EL (cell line): Measurements from ENCODE around the gene SLC6A7.
A peak's percentile ranks its signal among the peaks of the same experiment; 100 is the strongest.

Experiments used
- DNase-seq: peaks from one replicate; pipeline ENCODE4 v3.0.0-alpha.2; 2016

Gene SLC6A7

GRCh38 chr5:150175076-150175475 is 14.8 kb upstream of the SLC6A7 start:
- no peak for DNase-seq

- peak; percentile 59 for DNase-seq
These were observed 14.3 kb upstream of the SLC6A7 start for GRCh38 chr5:150175536-150175935.

GRCh38 chr5:150176745-150177477 is 13.0 kb upstream of the SLC6A7 start:
- DNase-seq, result no peak

GRCh38 chr5:150177721-150178120 is 12.1 kb upstream of the SLC6A7 start:
- no peak for DNase-seq

- DNase-seq, result no peak
These were observed 11.6 kb upstream of the SLC6A7 start for GRCh38 chr5:150178262-150178661.

- no peak for DNase-seq
These were observed 10.7 kb upstream of the SLC6A7 start for GRCh38 chr5:150179019-150179620.

GRCh38 chr5:150180241-150181026 is 9.4 kb upstream of the SLC6A7 start:
- no peak for DNase-seq

GRCh38 chr5:150181027-150181426 is 8.8 kb upstream of the SLC6A7 start:
- DNase-seq, result peak; percentile 63

GRCh38 chr5:150181766-150182545 is 7.9 kb upstream of the SLC6A7 start:
- DNase-seq, result peak; percentile 37

GRCh38 chr5:150182774-150183173 is 7.1 kb upstream of the SLC6A7 start:
- DNase-seq, result no peak

- no peak for DNase-seq
These were observed 6.4 kb upstream of the SLC6A7 start for GRCh38 chr5:150183436-150183835.

- no peak for DNase-seq
These were observed 5.9 kb upstream of the SLC6A7 start for GRCh38 chr5:150184006-150184405.

- DNase-seq, result no peak
These were observed 4.6 kb upstream of the SLC6A7 start for GRCh38 chr5:150184990-150185912.

GRCh38 chr5:150186137-150186536 is 3.7 kb upstream of the SLC6A7 start:
- DNase-seq, result no peak

- no peak for DNase-seq
These were observed 3.0 kb upstream of the SLC6A7 start for GRCh38 chr5:150186897-150187296.

- no peak for DNase-seq
These were observed 1.6 kb upstream of the SLC6A7 start for GRCh38 chr5:150188146-150188842.

- DNase-seq, result no peak
These were observed 536 bp upstream of the SLC6A7 start for GRCh38 chr5:150189326-150189725.

GRCh38 chr5:150190503-150190979 is 679 bp downstream of the SLC6A7 start:
- DNase-seq, result no peak

GRCh38 chr5:150190987-150191386 is 1.1 kb downstream of the SLC6A7 start:
- no peak for DNase-seq

- DNase-seq, result no peak
These were observed 2.6 kb downstream of the SLC6A7 start for GRCh38 chr5:150192462-150192861.
